HepG2 (cell line): ENCODE measurements around the gene SIRT7. TPM values are rescaled to one million over a fixed set of nuclear protein-coding genes. Genes with fewer than 3 reads are reported as not detected.

Experiments used
- ATAC-seq: fragments of 200-7000 bp; cut with Tn5 transposase; 3 replicates; pipeline ENCODE4 v1.9.1; 2020; ENCODE audit warnings: mild to moderate bottlenecking, moderate library complexity
- BruUV-seq: library from RNA; stranded (reverse); fragments of 400-500 nt; replicated peaks from 2 replicates; lab custom pipeline; 2021; lab: Mats Ljungman, UMichigan
- CTCF ChIA-PET: fragments of 300-600 bp; formaldehyde crosslinking; extraction: SDS; loops from one replicate; lab custom pipeline; 2021; ENCODE audit warnings: low total read pairs, inconsistent platforms, low intra/inter-chr PET ratio; lab: Yijun Ruan, JAX
- POLR2A ChIA-PET: fragments of 350-600 bp; sonication (Branson Sonifier 250); formaldehyde crosslinking; loops from one replicate; lab custom pipeline; 2020; ENCODE audit warnings: antibody characterized with exemption, inconsistent platforms; lab: Yijun Ruan, JAX
- DNase-seq: peaks from one replicate; pipeline ENCODE4 v3.0.0-alpha.2; 2015; ENCODE audit warnings: low spot score
- FAIRE-seq: peaks from 3 replicates; lab custom pipeline; 2011; peaks lifted over from hg19 to GRCh38; lab: Jason Lieb, UNC
- H2AFZ ChIP-seq: one replicate; pipeline ENCODE4 v1.6.1; 2011; ENCODE audit warnings: low read length, inconsistent platforms
- H3K27ac ChIP-seq: fragments of 300-600 bp; 3 replicates; pipeline ENCODE4 v1.8.0; 2011; ENCODE audit warnings: mixed run types, mild to moderate bottlenecking, mixed read lengths, low read length, inconsistent platforms; ENCODE audit not compliant: insufficient read depth; ENCODE audit errors: extremely low read length
- H3K27me3 ChIP-seq, 2 experiments: fragments of 200-600 bp in 1 of 2; 2 replicates in 1 of 2; 3 replicates in 1 of 2; pipeline versions ENCODE4 v1.6.0 to v1.8.0; 2011; ENCODE audit warnings: low read length in 2 of 2, mild to moderate bottlenecking in 2 of 2, moderate library complexity in 2 of 2, inconsistent platforms in 1 of 2; ENCODE audit not compliant: insufficient read depth in 2 of 2, control insufficient read depth in 1 of 2
- H3K36me3 ChIP-seq, 2 experiments: fragments of 200-600 bp in 1 of 2; replicated peaks in 1 of 2; 2 replicates in 1 of 2; 3 replicates in 1 of 2; pipeline versions ENCODE4 v1.5.1 to v1.8.0; 2011; ENCODE audit warnings: low read length in 2 of 2, inconsistent platforms in 1 of 2; ENCODE audit not compliant: insufficient read depth in 2 of 2, control insufficient read depth in 1 of 2
- H3K4me1 ChIP-seq: 2 replicates; pipeline ENCODE4 v1.5.1; 2012; ENCODE audit warnings: low read length, inconsistent platforms; ENCODE audit not compliant: insufficient read depth
- H3K4me2 ChIP-seq: 2 replicates; pipeline ENCODE4 v1.6.0; 2011; ENCODE audit warnings: low read depth, low read length, inconsistent platforms
- H3K4me3 ChIP-seq, 3 experiments: fragments of 200-600 bp in 1 of 3; sonication (generic), shearing (Covaris generic) in 1 of 3; replicated peaks in 1 of 3; 2 replicates each; pipeline ENCODE4 v1.5.1; 2011 to 2016; ENCODE audit warnings: low read length in 3 of 3, inconsistent platforms in 2 of 3, low read depth in 2 of 3, mild to moderate bottlenecking in 2 of 3, control low read depth in 1 of 3, mixed read lengths in 1 of 3; ENCODE audit not compliant: insufficient read depth in 1 of 3
- H3K79me2 ChIP-seq: one replicate; pipeline ENCODE4 v1.6.1; 2011; ENCODE audit warnings: low read length, inconsistent platforms; ENCODE audit not compliant: insufficient read depth
- H3K9ac ChIP-seq: 2 replicates; pipeline ENCODE4 v1.6.0; 2011; ENCODE audit warnings: mild to moderate bottlenecking, low read depth, low read length, inconsistent platforms; ENCODE audit not compliant: insufficient read depth
- H3K9me3 ChIP-seq: 2 replicates; pipeline ENCODE4 v1.5.1; 2012; ENCODE audit warnings: mild to moderate bottlenecking, low read length
- H4K20me1 ChIP-seq: 2 replicates; pipeline ENCODE4 v1.6.0; 2011; ENCODE audit warnings: inconsistent platforms, mild to moderate bottlenecking, low read length, moderate library complexity; ENCODE audit not compliant: insufficient read depth
- GZF1 ChIP-seq: sonication (generic); formaldehyde crosslinking; IDR thresholded peaks from 2 replicates; pipeline ENCODE4 v1.5.1; 2020; ENCODE audit warnings: mild to moderate bottlenecking, missing genetic modification reagents
- JARID2 ChIP-seq: sonication (generic); formaldehyde crosslinking; IDR thresholded peaks from 2 replicates; pipeline ENCODE4 v1.8.1; 2023; ENCODE audit warnings: missing genetic modification reagents, inconsistent platforms; ENCODE audit not compliant: insufficient replicate concordance
- LRRFIP1 ChIP-seq: sonication (generic); formaldehyde crosslinking; conservative IDR thresholded peaks from 2 replicates; pipeline ENCODE4 v1.4.0; 2020; ENCODE audit warnings: missing genetic modification reagents
- MAX ChIP-seq: IDR thresholded peaks from 2 replicates; pipeline ENCODE4 v1.6.1; 2012; ENCODE audit warnings: inconsistent platforms
- MXI1 ChIP-seq: IDR thresholded peaks from 3 replicates; pipeline ENCODE4 v1.6.1; 2012; ENCODE audit warnings: low read depth, low read length, inconsistent platforms, borderline replicate concordance
- NR1H2 ChIP-seq: sonication (generic); formaldehyde crosslinking; IDR thresholded peaks from 2 replicates; pipeline ENCODE4 v1.8.1; 2022; ENCODE audit warnings: low read depth, missing genetic modification reagents, borderline replicate concordance
- PHF5A ChIP-seq: IDR thresholded peaks from one replicate; pipeline ENCODE4 v1.6.1; 2018; ENCODE audit warnings: low read depth, missing genetic modification reagents; ENCODE audit not compliant: unreplicated experiment
- RBM22 ChIP-seq: fragments of 200-400 bp; formaldehyde crosslinking; optimal IDR thresholded peaks from 2 replicates; pipeline ENCODE3; 2017; ENCODE audit warnings: mild to moderate bottlenecking, low read length, moderate library complexity
- ZNF3 ChIP-seq: IDR thresholded peaks from 2 replicates; pipeline ENCODE4 v1.7.0; 2017; ENCODE audit warnings: inconsistent platforms
- ZNF30 ChIP-seq: sonication (generic); formaldehyde crosslinking; IDR thresholded peaks from 2 replicates; pipeline ENCODE4 v1.5.0; 2020; ENCODE audit warnings: mild to moderate bottlenecking, missing genetic modification reagents
- ZNF446 ChIP-seq: sonication (generic); formaldehyde crosslinking; IDR thresholded peaks from 2 replicates; pipeline ENCODE4 v1.5.0; 2020; ENCODE audit warnings: mild to moderate bottlenecking, missing genetic modification reagents
- ZNF543 ChIP-seq: sonication (generic); formaldehyde crosslinking; IDR thresholded peaks from 2 replicates; pipeline ENCODE4 v1.4.0; 2020; ENCODE audit warnings: mild to moderate bottlenecking, missing genetic modification reagents
- ZNF7 ChIP-seq: IDR thresholded peaks from 2 replicates; pipeline ENCODE4 v1.6.1; 2016; ENCODE audit warnings: missing biosample characterization, missing genetic modification reagents
- ZNF709 ChIP-seq: sonication (generic); formaldehyde crosslinking; IDR thresholded peaks from 2 replicates; pipeline ENCODE4 v1.5.0; 2020; ENCODE audit warnings: mild to moderate bottlenecking, missing genetic modification reagents
- ZNF75D ChIP-seq: sonication (generic); formaldehyde crosslinking; IDR thresholded peaks from 2 replicates; pipeline ENCODE4 v1.8.1; 2023; ENCODE audit warnings: missing genetic modification reagents, mild to moderate bottlenecking, borderline replicate concordance
- WGBS: methylation state at CpG from one replicate; pipeline ENCODE4 v1.1.6; 2017; ENCODE audit warnings: low lambda C conversion rate; 5-methylcytosine and 5-hydroxymethylcytosine counted together
- in situ Hi-C: cut with HindIII; loops from 2 replicates; pipeline ENCODE4 v1.10.0; 2017; ENCODE audit warnings: low pct_unique_long_range_greater_than_20kb; ENCODE audit not compliant: extremely low pct_ligation_motif_present
- intact Hi-C: fragments of 100-400 bp; cut with micrococcal nuclease; formaldehyde crosslinking; loops from one replicate; pipeline ENCODE4 v1.10.0; 2022; ENCODE audit not compliant: unreplicated experiment
- polyA plus RNA-seq, 8 experiments: library from polyadenylated mRNA; depleted of rRNA in 3 of 8; stranded (reverse) in 7 of 8; unstranded in 1 of 8; fragments of >200 nt; fragmentation: Illumina TruSeq in 4 of 8; extraction: Trizol in 4 of 8; gene quantifications; 2 replicates each; pipeline versions ENCODE4 v1.2.1 to v1.2.3, GENCODE V29; 2011 to 2016; ENCODE audit warnings: low read depth in 4 of 8, missing spikeins in 1 of 8, mixed read lengths in 1 of 8; ENCODE audit not compliant: insufficient read depth in 1 of 8
- total RNA-seq, 5 experiments: library from RNA; depleted of rRNA; stranded (reverse); fragments of >200 nt; fragmentation: Illumina TruSeq; extraction: Trizol; gene quantifications; 2 replicates each; pipeline ENCODE4 v1.2.3, GENCODE V29; 2016; ENCODE audit warnings: low read depth in 1 of 5
- TF ChIP-seq, protein P1 (sequence below): sonication (generic); formaldehyde crosslinking; conservative IDR thresholded peaks from 2 replicates; pipeline ENCODE4 v1.8.0; 2022; ENCODE audit warnings: low read depth, missing genetic modification reagents

The SIRT7 gene
- total and polyA plus RNA-seq, 2 of the 13 experiments (the other 11 are each of a cell fraction or from before 2014, with no cell fraction given) = 8.3 to 24.8 TPM

- ATAC-seq (no peak), DNase-seq (no peak), FAIRE-seq (no peak)
- ChIA-PET CTCF (interaction anchor here (1.0 kb wide), 1 partner anchor 131 kb away, joined by 3 read pairs; no protein-coding TSS in a partner anchor), POLR2A (interaction anchor here (1.5 to 2.2 kb wide), 3 partner anchors 19 to 147 kb away, joined by 6 to 23 read pairs (median 6); partner anchors contain the start of genes ARHGDIA and DCXR)
- no peaks in the 10 kb centered on the region for H4K20me1 ChIP-seq
- no TSS peak for BruUV-seq
- peak overlapping the region; percentile 99 for H3K9ac ChIP-seq
- H3K4me2 ChIP-seq = peak overlapping the region; percentile 98
- H3K4me1 ChIP-seq = peaks cover 36% of the 10 kb centered on the region
- in situ Hi-C loops (no loop called here), intact Hi-C loops (no loop called here)
- no peaks in the 10 kb centered on the region for H3K9me3 ChIP-seq
- peak overlapping the region; percentile 94 to 98 (median 94) for H3K4me3 ChIP-seq
- peak overlapping the region; percentile 76 for H3K27ac ChIP-seq
- 5% methylated on average over 36 of the region's 69 CpGs for WGBS
- peaks cover 0 to 6% of the 10 kb centered on the region in 2 experiments; a peak in 2 of 5 replicates for H3K27me3 ChIP-seq
- peaks cover 52% of the 10 kb centered on the region for H3K79me2 ChIP-seq
- H3K36me3 ChIP-seq = peaks cover 36 to 47% of the 10 kb centered on the region in 2 experiments
- no peak overlapping the region for H2AFZ ChIP-seq
- TF ChIP-seq ZNF446 (CRISPR knock-in tag) = no peak
- no peak for TF ChIP-seq MAX
- TF ChIP-seq, protein P1, sequence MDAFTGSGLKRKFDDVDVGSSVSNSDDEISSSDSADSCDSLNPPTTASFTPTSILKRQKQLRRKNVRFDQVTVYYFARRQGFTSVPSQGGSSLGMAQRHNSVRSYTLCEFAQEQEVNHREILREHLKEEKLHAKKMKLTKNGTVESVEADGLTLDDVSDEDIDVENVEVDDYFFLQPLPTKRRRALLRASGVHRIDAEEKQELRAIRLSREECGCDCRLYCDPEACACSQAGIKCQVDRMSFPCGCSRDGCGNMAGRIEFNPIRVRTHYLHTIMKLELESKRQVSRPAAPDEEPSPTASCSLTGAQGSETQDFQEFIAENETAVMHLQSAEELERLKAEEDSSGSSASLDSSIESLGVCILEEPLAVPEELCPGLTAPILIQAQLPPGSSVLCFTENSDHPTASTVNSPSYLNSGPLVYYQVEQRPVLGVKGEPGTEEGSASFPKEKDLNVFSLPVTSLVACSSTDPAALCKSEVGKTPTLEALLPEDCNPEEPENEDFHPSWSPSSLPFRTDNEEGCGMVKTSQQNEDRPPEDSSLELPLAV (CRISPR knock-in tag) = no peak
- no peak for TF ChIP-seq RBM22
- TF ChIP-seq ZNF75D (CRISPR knock-in tag) = 0 out of 2 replicates have a peak, but pooled peaks have one; percentile 42
- 0 out of 2 replicates have a peak, but pooled peaks have one; percentile 67 for TF ChIP-seq GZF1
- TF ChIP-seq MXI1 = no peak; the same call in 2 of the 3 replicates
- TF ChIP-seq ZNF30 (CRISPR knock-in tag) = no peak
- TF ChIP-seq PHF5A (CRISPR knock-in tag) = no peak
- TF ChIP-seq ZNF543 (CRISPR knock-in tag) = no peak
- no peak for TF ChIP-seq ZNF3
- TF ChIP-seq LRRFIP1 (CRISPR knock-in tag) = no peak
- no peak for TF ChIP-seq ZNF709
- no peak for TF ChIP-seq ZNF7 (CRISPR knock-in tag)
- TF ChIP-seq NR1H2 (CRISPR knock-in tag) = no peak
- TF ChIP-seq JARID2 = no peak
Measured at GRCh38 chr17:81890447-81891302, 27.3 kb downstream of the SIRT7 start.
